ENCODE measurements around the gene CHID1.

DNA sequence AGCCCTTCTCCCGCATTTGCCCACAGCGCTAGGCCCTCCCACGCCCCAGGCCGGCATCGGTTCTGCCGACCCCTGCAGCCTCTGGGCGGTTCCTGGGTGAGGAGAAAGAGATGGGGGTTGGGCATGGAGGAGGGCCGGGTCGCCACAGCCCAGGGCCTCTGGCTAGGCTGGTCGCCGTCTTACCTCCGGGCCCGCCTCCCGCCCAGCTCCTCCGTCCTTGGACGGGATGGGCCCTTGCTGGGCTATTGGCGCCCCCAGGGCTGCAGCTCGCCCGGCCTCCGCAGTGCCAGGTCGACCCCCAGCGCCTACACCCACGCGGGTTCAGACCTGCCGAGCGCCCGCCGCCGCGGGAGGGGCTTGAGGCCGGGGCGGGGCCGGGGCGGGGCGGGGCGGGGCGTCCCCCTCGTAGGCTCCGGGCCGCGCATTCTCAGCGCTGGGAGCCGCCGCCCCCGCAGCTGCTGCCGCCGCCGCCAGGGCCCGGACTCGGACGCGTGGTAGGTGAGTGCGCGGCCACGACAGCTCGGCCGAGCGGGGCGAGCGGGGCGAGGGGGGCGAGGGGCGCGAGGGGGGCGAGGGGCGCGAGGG is 78.0 kb downstream of the CHID1 start, which contains the start of gene CD151:
- TF ChIP-seq EZH2 (IDR thresholded peaks at IDR 0.05; ENCODE audit: insufficient read depth, poor library complexity, severe bottlenecking) = no peak
- TF ChIP-seq EZH2phosphoT487 (IDR thresholded peaks at IDR 0.05; ENCODE audit: insufficient read depth, low read depth) = no peak
